H1 (cell line): ENCODE results near the gene GRXCR2.

ENCODE experiments used
- CTCF ChIP-seq, 3 experiments: IDR thresholded peaks; 1 replicate in 2 of 3; 2 replicates in 1 of 3; pipeline versions ENCODE4 v1.5.1 to v1.6.1; 2011; ENCODE audit warnings: low read length in 3 of 3, mild to moderate bottlenecking in 3 of 3, inconsistent platforms in 2 of 3, low read depth in 1 of 3, moderate library complexity in 1 of 3; ENCODE audit not compliant: insufficient read depth in 1 of 3; ENCODE audit errors: control extremely low read depth in 1 of 3
- GABPA ChIP-seq: IDR thresholded peaks from 2 replicates; pipeline ENCODE4 v1.6.1; 2011; ENCODE audit warnings: mild to moderate bottlenecking, low read length, moderate library complexity, borderline replicate concordance; ENCODE audit not compliant: insufficient read depth
- NRF1 ChIP-seq: IDR thresholded peaks from 2 replicates; pipeline ENCODE4 v1.6.1; 2011; ENCODE audit warnings: mild to moderate bottlenecking, low read depth, low read length, improper control_type of control experiment
- POLR2AphosphoS5 ChIP-seq: IDR thresholded peaks from 2 replicates; pipeline ENCODE4 v1.6.1; 2011; ENCODE audit warnings: low read depth, low read length
- SP4 ChIP-seq: IDR thresholded peaks from 2 replicates; pipeline ENCODE4 v1.6.1; 2012; ENCODE audit warnings: low read length, inconsistent platforms
- YY1 ChIP-seq: IDR thresholded peaks from 2 replicates; pipeline ENCODE4 v1.6.1; 2011; ENCODE audit warnings: low read depth, mild to moderate bottlenecking, low read length

DNA sequence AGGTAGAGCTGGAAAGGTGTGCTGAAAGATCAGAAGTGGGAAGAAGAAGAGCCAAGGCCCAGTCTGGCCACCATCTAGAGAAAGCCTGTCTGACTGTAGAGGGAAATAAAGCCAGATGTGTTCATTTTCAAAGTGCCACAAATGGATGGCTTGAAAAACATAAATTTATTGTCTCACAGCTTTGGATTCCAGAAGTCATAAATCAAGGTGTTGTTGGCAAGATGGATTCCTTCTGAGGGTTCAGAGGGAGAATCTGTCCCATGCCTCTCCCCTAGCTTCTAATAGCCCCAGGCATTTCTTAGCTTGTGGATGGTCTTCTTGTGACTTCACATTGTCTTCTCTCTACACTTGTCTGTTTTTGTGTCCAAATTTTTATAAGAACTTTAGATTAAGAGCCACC, 31.5 kb downstream of the GRXCR2 start:
- TF ChIP-seq POLR2AphosphoS5: no peak
- no peak for TF ChIP-seq SP4
- TF ChIP-seq YY1: no peak
- no peak for TF ChIP-seq CTCF (IDR thresholded peaks at IDR 0.05; ENCODE audit: control extremely low read depth in 1 of 3, insufficient read depth in 1 of 3, low read depth in 1 of 3, low read length in 3 of 3)
- no peak for TF ChIP-seq GABPA
- no peak for TF ChIP-seq NRF1
